H1 (cell line): ENCODE measurements around the gene LIMA1. TPM values are rescaled to one million over a fixed set of nuclear protein-coding genes. Genes with fewer than 3 reads are reported as not detected.

ENCODE experiments used
- CTCF ChIA-PET: fragments of 300-600 bp; sonication (Branson Sonifier 250); formaldehyde crosslinking; loops from one replicate; lab custom pipeline; 2021; ENCODE audit not compliant: partially characterized antibody; lab: Charles Lee
- POLR2A ChIA-PET: fragments of 300-600 bp; sonication (Branson Sonifier 250); formaldehyde crosslinking; loops from one replicate; lab custom pipeline; 2021; ENCODE audit warnings: inconsistent platforms; ENCODE audit not compliant: partially characterized antibody; lab: Charles Lee
- DNase-seq, 2 experiments: peaks; one replicate each; pipeline versions ENCODE4 v3.0.0 to v3.0.0-alpha.2; 2010 to 2022; ENCODE audit warnings: low spot score in 2 of 2, low read depth in 1 of 2, mixed read lengths in 1 of 2
- FAIRE-seq: peaks from 2 replicates; lab custom pipeline; 2011; peaks lifted over from hg19 to GRCh38; lab: Jason Lieb, UNC
- H2AFZ ChIP-seq: 2 replicates; pipeline ENCODE4 v1.8.1; 2012; ENCODE audit warnings: low read length, inconsistent platforms
- H2AK5ac ChIP-seq: 2 replicates; pipeline ENCODE4 v1.6.1; 2013; ENCODE audit warnings: low read depth, low read length
- H2BK120ac ChIP-seq: replicated peaks from 2 replicates; pipeline ENCODE3; 2013; ENCODE audit warnings: low read depth, low read length, inconsistent platforms
- H2BK12ac ChIP-seq: 2 replicates; pipeline ENCODE4 v1.6.1; 2013; ENCODE audit warnings: low read depth, low read length
- H2BK15ac ChIP-seq: 2 replicates; pipeline ENCODE4 v1.6.1; 2013; ENCODE audit warnings: low read length
- H2BK20ac ChIP-seq: 2 replicates; pipeline ENCODE4 v1.6.1; 2013; ENCODE audit warnings: low read length
- H2BK5ac ChIP-seq: 2 replicates; pipeline ENCODE4 v1.6.1; 2013; ENCODE audit warnings: low read depth, low read length
- H3K14ac ChIP-seq: 2 replicates; pipeline ENCODE4 v1.6.1; 2013; ENCODE audit warnings: inconsistent platforms; ENCODE audit not compliant: insufficient read length
- H3K18ac ChIP-seq: 2 replicates; pipeline ENCODE4 v1.6.1; 2013; ENCODE audit warnings: low read length; ENCODE audit errors: extremely low read depth
- H3K23ac ChIP-seq: 2 replicates; pipeline ENCODE4 v1.6.1; 2013; ENCODE audit warnings: inconsistent platforms; ENCODE audit not compliant: insufficient read length
- H3K23me2 ChIP-seq: 2 replicates; pipeline ENCODE4 v1.6.1; 2013; ENCODE audit warnings: low read depth, low read length
- H3K27ac ChIP-seq: 2 replicates; pipeline ENCODE4 v1.6.1; 2011; ENCODE audit warnings: low read depth, low read length, inconsistent platforms
- H3K27me3 ChIP-seq, 4 experiments: replicated peaks in 1 of 4; 1 replicate in 1 of 4; 2 replicates in 3 of 4; pipeline versions ENCODE4 v1.6.1 to v1.8.1; 2011 to 2013; ENCODE audit warnings: low read length in 3 of 4, mild to moderate bottlenecking in 3 of 4, inconsistent platforms in 2 of 4, mixed read lengths in 2 of 4, moderate library complexity in 1 of 4; ENCODE audit not compliant: control insufficient read depth in 3 of 4, insufficient read depth in 3 of 4; ENCODE audit errors: extremely low read depth in 1 of 4
- H3K36me3 ChIP-seq, 4 experiments: 2 replicates each; pipeline versions ENCODE4 v1.6.1 to v1.8.1; 2011 to 2013; ENCODE audit warnings: mild to moderate bottlenecking in 4 of 4, low read length in 3 of 4, moderate library complexity in 2 of 4, control low read depth in 1 of 4, inconsistent platforms in 1 of 4; ENCODE audit not compliant: insufficient read depth in 4 of 4, control insufficient read depth in 2 of 4
- H3K4ac ChIP-seq: replicated peaks from 2 replicates; pipeline ENCODE3; 2013; ENCODE audit warnings: low read length, low read depth, mixed read lengths, inconsistent platforms; ENCODE audit not compliant: insufficient read length
- H3K4me1 ChIP-seq, 4 experiments: replicated peaks in 1 of 4; 1 replicate in 1 of 4; 2 replicates in 3 of 4; pipeline versions ENCODE4 v1.6.1 to v1.8.1; 2011 to 2013; ENCODE audit warnings: low read length in 3 of 4, inconsistent platforms in 2 of 4, mixed read lengths in 1 of 4; ENCODE audit not compliant: insufficient read depth in 4 of 4, control insufficient read depth in 3 of 4
- H3K4me2 ChIP-seq, 2 experiments: 2 replicates each; pipeline versions ENCODE4 v1.6.1 to v1.8.1; 2011 to 2013; ENCODE audit warnings: low read depth in 2 of 2, low read length in 2 of 2, control low read depth in 1 of 2, inconsistent platforms in 1 of 2, mild to moderate bottlenecking in 1 of 2; ENCODE audit not compliant: insufficient read depth in 1 of 2
- H3K4me3 ChIP-seq, 4 experiments: fragments of 200-600, 300-600 bp in 1 of 4; sonication (generic), shearing (Covaris generic), sonication (Bioruptor Twin) in 1 of 4; 2 replicates each; pipeline versions ENCODE4 v1.5.1 to v1.8.1; 2011 to 2016; ENCODE audit warnings: low read length in 4 of 4, low read depth in 3 of 4, control low read depth in 2 of 4, inconsistent platforms in 2 of 4, mild to moderate bottlenecking in 2 of 4, mixed read lengths in 1 of 4, moderate library complexity in 1 of 4; ENCODE audit not compliant: insufficient read depth in 2 of 4; ENCODE audit errors: extremely low read depth in 1 of 4
- H3K56ac ChIP-seq: replicated peaks from 2 replicates; pipeline ENCODE3; 2013; ENCODE audit warnings: low read depth, mild to moderate bottlenecking, mixed read lengths, low read length, inconsistent platforms; ENCODE audit not compliant: insufficient read length
- H3K79me1 ChIP-seq: 2 replicates; pipeline ENCODE4 v1.6.1; 2013; ENCODE audit warnings: low read depth, low read length, control low read depth
- H3K79me2 ChIP-seq, 2 experiments: 2 replicates each; pipeline versions ENCODE4 v1.6.1 to v1.8.1; 2012 to 2013; ENCODE audit warnings: low read length in 2 of 2, mild to moderate bottlenecking in 2 of 2, inconsistent platforms in 1 of 2; ENCODE audit not compliant: insufficient read depth in 2 of 2, control insufficient read depth in 1 of 2
- H3K9ac ChIP-seq, 4 experiments: replicated peaks in 1 of 4; 1 replicate in 1 of 4; 2 replicates in 3 of 4; pipeline versions ENCODE4 v1.6.1 to v1.8.1; 2011 to 2013; ENCODE audit warnings: low read depth in 3 of 4, low read length in 3 of 4, control low read depth in 2 of 4, mild to moderate bottlenecking in 2 of 4, moderate library complexity in 2 of 4, inconsistent platforms in 1 of 4; ENCODE audit errors: extremely low read depth in 1 of 4
- H3K9me3 ChIP-seq, 2 experiments: 2 replicates each; pipeline versions ENCODE4 v1.6.1 to v1.8.1; 2012 to 2013; ENCODE audit warnings: mild to moderate bottlenecking in 2 of 2, moderate library complexity in 2 of 2, control low read depth in 1 of 2, inconsistent platforms in 1 of 2, low read depth in 1 of 2, low read length in 1 of 2, mixed read lengths in 1 of 2; ENCODE audit not compliant: insufficient read depth in 2 of 2
- H4K20me1 ChIP-seq, 2 experiments: replicated peaks in 1 of 2; 2 replicates each; pipeline versions ENCODE3 to v1.8.1; 2011 to 2013; ENCODE audit warnings: inconsistent platforms in 2 of 2, low read length in 2 of 2, mild to moderate bottlenecking in 1 of 2; ENCODE audit not compliant: insufficient read depth in 2 of 2, control insufficient read depth in 1 of 2
- H4K5ac ChIP-seq: 2 replicates; pipeline ENCODE4 v1.6.1; 2013; ENCODE audit warnings: low read length, low read depth, mixed read lengths, inconsistent platforms; ENCODE audit not compliant: insufficient read length
- H4K8ac ChIP-seq: 2 replicates; pipeline ENCODE4 v1.8.0; 2013; ENCODE audit warnings: mild to moderate bottlenecking, moderate library complexity, low read length, inconsistent platforms; ENCODE audit not compliant: insufficient read depth; ENCODE audit errors: extremely low read depth
- H4K91ac ChIP-seq: replicated peaks from 2 replicates; pipeline ENCODE3; 2013; ENCODE audit warnings: low read length, mixed read lengths, inconsistent platforms; ENCODE audit not compliant: insufficient read length
- CTBP2 ChIP-seq: IDR thresholded peaks from 2 replicates; pipeline ENCODE4 v1.7.0; 2011; ENCODE audit warnings: borderline replicate concordance, mild to moderate bottlenecking, moderate library complexity, mixed read lengths, low read length; ENCODE audit not compliant: insufficient read depth, insufficient read length
- EZH2 ChIP-seq: fragments of 200-600 bp; sonication (generic); IDR thresholded peaks from 2 replicates; pipeline ENCODE4 v1.7.1; 2012; ENCODE audit warnings: low read depth, mild to moderate bottlenecking, moderate library complexity, low read length, inconsistent platforms; ENCODE audit not compliant: severe bottlenecking
- GABPA ChIP-seq: IDR thresholded peaks from 2 replicates; pipeline ENCODE4 v1.6.1; 2011; ENCODE audit warnings: mild to moderate bottlenecking, low read length, moderate library complexity, borderline replicate concordance; ENCODE audit not compliant: insufficient read depth
- HDAC6 ChIP-seq: IDR thresholded peaks from one replicate; pipeline ENCODE4 v1.7.1; 2012; ENCODE audit warnings: low read depth, mild to moderate bottlenecking, inconsistent platforms, low read length, moderate library complexity
- POU5F1 ChIP-seq: IDR thresholded peaks from 2 replicates; pipeline ENCODE4 v1.6.1; 2011; ENCODE audit warnings: low read depth, mild to moderate bottlenecking, low read length, moderate library complexity
- RFX5 ChIP-seq: IDR thresholded peaks from 2 replicates; pipeline ENCODE4 v1.6.1; 2011; ENCODE audit warnings: low read depth, low read length, improper control_type of control experiment, borderline replicate concordance
- SIN3A ChIP-seq, 2 experiments: IDR thresholded peaks in 1 of 2; conservative IDR thresholded peaks in 1 of 2; 2 replicates each; pipeline ENCODE4 v1.6.1; 2011 to 2012; ENCODE audit warnings: low read length in 2 of 2, improper control_type of control experiment in 1 of 2, low read depth in 1 of 2, mild to moderate bottlenecking in 1 of 2
- TBP ChIP-seq: IDR thresholded peaks from 2 replicates; pipeline ENCODE4 v1.6.1; 2011; ENCODE audit warnings: low read depth, low read length, improper control_type of control experiment
- TEAD4 ChIP-seq: IDR thresholded peaks from 2 replicates; pipeline ENCODE4 v1.6.1; 2012; ENCODE audit warnings: low read depth, low read length, inconsistent platforms, mixed read lengths
- WGBS, 2 experiments: shearing (Covaris generic) in 1 of 2; methylation state at CpG; one replicate each; pipeline versions ENCODE4 v1.1.6 to v1.1.7; 2013 to 2015; ENCODE audit warnings: low lambda C conversion rate in 2 of 2, mixed read lengths in 2 of 2, inconsistent platforms in 1 of 2, low coverage in 1 of 2, missing lambda C conversion rate in 1 of 2; ENCODE audit not compliant: insufficient replicate concordance in 2 of 2, insufficient coverage in 1 of 2, insufficient read length in 1 of 2; ENCODE audit errors: extremely low coverage in 1 of 2, missing lambda C conversion rate in 1 of 2; 5-methylcytosine and 5-hydroxymethylcytosine counted together
- polyA plus RNA-seq, 7 experiments: library from polyadenylated mRNA; depleted of rRNA in 3 of 7; stranded (reverse) in 5 of 7; unstranded in 2 of 7; fragments of >200 nt in 5 of 7; fragments of 200-250 nt in 2 of 7; gene quantifications; 1 replicate in 5 of 7; 2 replicates in 1 of 7; 4 replicates in 1 of 7; pipeline versions ENCODE4 v1.2.1 to v1.2.3, GENCODE V29; 2011 to 2013; ENCODE audit warnings: missing spikeins in 2 of 7, mixed read lengths in 2 of 7
- total RNA-seq: library from RNA; stranded (reverse); fragmentation: NEBNext Ultra II Directional; extraction: Animal tissue kit (Norgen Biotek cat#: 25700); gene quantifications from 2 replicates; pipeline ENCODE4 v1.2.1, GENCODE V29; 2021
- TF ChIP-seq, protein P1 (sequence below): IDR thresholded peaks from 2 replicates; pipeline ENCODE4 v1.6.1; 2012; ENCODE audit warnings: low read length, inconsistent platforms
- TF ChIP-seq, protein P2 (sequence below): IDR thresholded peaks from 2 replicates; pipeline ENCODE4 v1.6.1; 2012; ENCODE audit warnings: inconsistent platforms

Gene LIMA1
- total and polyA plus RNA-seq, 2 of the 8 experiments (the other 6 are each of a cell fraction or from before 2014, with no cell fraction given) = 12.7 to 47.6 TPM

DNA sequence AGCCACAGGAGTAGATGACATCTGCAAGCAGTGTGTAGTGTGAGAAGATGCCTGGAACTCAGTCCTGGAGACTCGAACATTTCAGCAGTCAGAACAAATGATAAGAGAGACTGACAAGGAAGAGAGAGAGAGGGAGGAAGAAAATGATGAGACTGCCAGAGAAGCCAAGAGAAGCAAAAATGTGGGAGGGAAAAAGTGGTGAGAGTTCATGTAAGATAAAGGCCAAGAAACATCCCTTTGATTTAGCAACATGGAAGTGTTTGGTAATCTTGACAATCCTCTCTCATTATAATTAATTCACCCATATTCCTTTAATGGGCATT, 42.6 kb downstream of the LIMA1 start:
- Histone ChIP-seq H3K14ac (no peak overlapping the region), H3K4me1 (no peaks in the 10 kb centered on the region), H3K27me3 (no peaks in the 10 kb centered on the region), H2BK5ac (no peak overlapping the region), H4K91ac (no peak overlapping the region), H3K79me2 (no peaks in the 10 kb centered on the region), H3K4me2 (no peak overlapping the region), H4K20me1 (no peaks in the 10 kb centered on the region), H3K56ac (no peak overlapping the region), H3K9me3 (no peaks in the 10 kb centered on the region), H3K4ac (no peak overlapping the region), H3K23ac (no peak overlapping the region), H4K8ac (no peak overlapping the region), H3K9ac (no peak overlapping the region), H3K4me3 (no peak overlapping the region), H3K79me1 (no peaks in the 10 kb centered on the region), H2BK20ac (no peak overlapping the region), H3K23me2 (no peaks in the 10 kb centered on the region), H2AFZ (no peak overlapping the region), H3K18ac (no peak overlapping the region), H4K5ac (no peak overlapping the region), H2BK12ac (no peak overlapping the region), H2BK15ac (no peak overlapping the region), H3K27ac (no peak overlapping the region), H2AK5ac (no peak overlapping the region), H2BK120ac (no peak overlapping the region), H3K36me3 (no peaks in the 10 kb centered on the region)
- ChIA-PET CTCF (no interaction called here), POLR2A (no interaction called here)
- TF ChIP-seq TEAD4 = no peak
- TF ChIP-seq, protein P1, sequence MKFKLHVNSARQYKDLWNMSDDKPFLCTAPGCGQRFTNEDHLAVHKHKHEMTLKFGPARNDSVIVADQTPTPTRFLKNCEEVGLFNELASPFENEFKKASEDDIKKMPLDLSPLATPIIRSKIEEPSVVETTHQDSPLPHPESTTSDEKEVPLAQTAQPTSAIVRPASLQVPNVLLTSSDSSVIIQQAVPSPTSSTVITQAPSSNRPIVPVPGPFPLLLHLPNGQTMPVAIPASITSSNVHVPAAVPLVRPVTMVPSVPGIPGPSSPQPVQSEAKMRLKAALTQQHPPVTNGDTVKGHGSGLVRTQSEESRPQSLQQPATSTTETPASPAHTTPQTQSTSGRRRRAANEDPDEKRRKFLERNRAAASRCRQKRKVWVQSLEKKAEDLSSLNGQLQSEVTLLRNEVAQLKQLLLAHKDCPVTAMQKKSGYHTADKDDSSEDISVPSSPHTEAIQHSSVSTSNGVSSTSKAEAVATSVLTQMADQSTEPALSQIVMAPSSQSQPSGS = no peak
- TF ChIP-seq CTBP2 = no peak
- no peak for TF ChIP-seq SIN3A (conservative IDR thresholded peaks at IDR 0.05 in 1 of 2, IDR thresholded peaks at IDR 0.05 in 1 of 2; ENCODE audit: low read depth in 1 of 2, low read length in 2 of 2)
- no peak for TF ChIP-seq EZH2
- TF ChIP-seq POU5F1 = no peak
- TF ChIP-seq HDAC6 = no peak
- TF ChIP-seq RFX5 = no peak
- TF ChIP-seq GABPA = no peak
- TF ChIP-seq, protein P2, sequence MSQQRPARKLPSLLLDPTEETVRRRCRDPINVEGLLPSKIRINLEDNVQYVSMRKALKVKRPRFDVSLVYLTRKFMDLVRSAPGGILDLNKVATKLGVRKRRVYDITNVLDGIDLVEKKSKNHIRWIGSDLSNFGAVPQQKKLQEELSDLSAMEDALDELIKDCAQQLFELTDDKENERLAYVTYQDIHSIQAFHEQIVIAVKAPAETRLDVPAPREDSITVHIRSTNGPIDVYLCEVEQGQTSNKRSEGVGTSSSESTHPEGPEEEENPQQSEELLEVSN = no peak
- TF ChIP-seq TBP = no peak
- whole genome bisulfite sequencing, 2 experiments = 92% methylated on average over 1 of the region's 1 CpG; no CpG with 5 or more reads in 1 of the 2 experiments
- FAIRE-seq (no peak), DNase-seq (no peak)
